Panc1 (cell line): ENCODE results near the gene LRMDA.

Experiments used
- CTCF ChIP-seq: fragments of 450-650 bp; IDR thresholded peaks from 2 replicates; pipeline ENCODE4 v1.5.1; 2017; ENCODE audit warnings: mild to moderate bottlenecking
- POLR2AphosphoS5 ChIP-seq: IDR thresholded peaks from 2 replicates; pipeline ENCODE4 v1.6.1; 2012; ENCODE audit warnings: mild to moderate bottlenecking, low read depth, low read length, moderate library complexity
- REST ChIP-seq, 2 experiments: IDR thresholded peaks; 2 replicates each; pipeline ENCODE4 v1.6.1; 2011 to 2012; ENCODE audit warnings: low read depth in 2 of 2, control low read depth in 1 of 2, low read length in 1 of 2, mild to moderate bottlenecking in 1 of 2, moderate library complexity in 1 of 2; ENCODE audit not compliant: insufficient read depth in 1 of 2
- SIN3A ChIP-seq: IDR thresholded peaks from 2 replicates; pipeline ENCODE4 v1.6.1; 2012; ENCODE audit warnings: low read depth, mild to moderate bottlenecking, low read length, moderate library complexity, borderline replicate concordance; ENCODE audit not compliant: insufficient read depth
- TCF7L2 ChIP-seq: IDR thresholded peaks from 2 replicates; pipeline ENCODE4 v1.6.1; 2011; ENCODE audit warnings: mild to moderate bottlenecking, low read depth, low read length, inconsistent platforms

GRCh38 chr10:76252733-76253132 lies 821.3 kb downstream of the LRMDA start:
- TF ChIP-seq CTCF (no peak), POLR2AphosphoS5 (no peak), REST (IDR thresholded peaks at IDR 0.05; ENCODE audit: insufficient read depth in 1 of 2, low read depth in 2 of 2, low read length in 1 of 2) (no peak), SIN3A (no peak), TCF7L2 (no peak)
